SK-N-SH (cell line): ENCODE results near the gene ENDOV.

ENCODE experiments used
- ELF1 ChIP-seq: IDR thresholded peaks from 2 replicates; pipeline ENCODE4 v1.4.0; 2012
- FOXM1 ChIP-seq: IDR thresholded peaks from 2 replicates; pipeline ENCODE4 v1.4.0; 2012; ENCODE audit warnings: low read depth, mild to moderate bottlenecking
- MXI1 ChIP-seq: IDR thresholded peaks from 2 replicates; pipeline ENCODE4 v1.6.1; 2012; ENCODE audit warnings: mild to moderate bottlenecking, low read depth, low read length, improper control_type of control experiment
- RAD21 ChIP-seq: IDR thresholded peaks from 2 replicates; pipeline ENCODE4 v1.6.1; 2012; ENCODE audit warnings: mild to moderate bottlenecking, low read length
- RCOR1 ChIP-seq: fragments of 150-350 bp; IDR thresholded peaks from 2 replicates; pipeline ENCODE4 v1.6.1; 2017; ENCODE audit warnings: antibody characterized with exemption, low read length
- SIN3A ChIP-seq: IDR thresholded peaks from 2 replicates; pipeline ENCODE4 v1.6.1; 2012; ENCODE audit warnings: low read depth, mild to moderate bottlenecking, low read length, moderate library complexity, borderline replicate concordance
- TF ChIP-seq, protein P1 (sequence below): fragments of 200-600 bp; sonication (generic); IDR thresholded peaks from 2 replicates; pipeline ENCODE4 v1.6.1; 2017; ENCODE audit warnings: antibody characterized with exemption, mild to moderate bottlenecking, moderate library complexity
- TF ChIP-seq, protein P2 (sequence below): fragments of 150-350 bp; IDR thresholded peaks from 2 replicates; pipeline ENCODE4 v1.6.1; 2017; ENCODE audit warnings: antibody characterized with exemption, low read length, low read depth, borderline replicate concordance
- TF ChIP-seq, protein P3 (sequence below): IDR thresholded peaks from 2 replicates; pipeline ENCODE4 v1.4.0; 2012; ENCODE audit warnings: low read depth, borderline replicate concordance

DNA sequence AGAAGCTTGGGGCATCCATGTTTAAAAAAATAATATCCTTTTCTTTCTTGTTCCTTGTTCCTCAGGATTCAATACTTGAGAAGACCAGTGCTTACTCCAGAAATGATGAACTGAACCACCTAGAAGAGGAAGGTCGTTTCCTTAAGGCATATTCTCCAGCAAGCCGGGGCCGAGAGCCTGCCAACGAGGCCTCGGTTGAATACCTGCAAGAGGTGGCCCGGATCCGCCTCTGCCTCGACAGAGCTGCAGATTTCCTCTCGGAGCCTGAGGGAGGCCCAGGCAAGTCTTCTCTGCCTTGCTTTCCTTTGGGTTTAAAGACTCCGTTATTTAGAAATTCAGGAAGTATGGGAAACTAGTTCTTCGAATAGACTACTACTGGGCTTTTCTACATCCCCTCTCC is 42.5 kb upstream of the ENDOV start:
- TF ChIP-seq, protein P1, sequence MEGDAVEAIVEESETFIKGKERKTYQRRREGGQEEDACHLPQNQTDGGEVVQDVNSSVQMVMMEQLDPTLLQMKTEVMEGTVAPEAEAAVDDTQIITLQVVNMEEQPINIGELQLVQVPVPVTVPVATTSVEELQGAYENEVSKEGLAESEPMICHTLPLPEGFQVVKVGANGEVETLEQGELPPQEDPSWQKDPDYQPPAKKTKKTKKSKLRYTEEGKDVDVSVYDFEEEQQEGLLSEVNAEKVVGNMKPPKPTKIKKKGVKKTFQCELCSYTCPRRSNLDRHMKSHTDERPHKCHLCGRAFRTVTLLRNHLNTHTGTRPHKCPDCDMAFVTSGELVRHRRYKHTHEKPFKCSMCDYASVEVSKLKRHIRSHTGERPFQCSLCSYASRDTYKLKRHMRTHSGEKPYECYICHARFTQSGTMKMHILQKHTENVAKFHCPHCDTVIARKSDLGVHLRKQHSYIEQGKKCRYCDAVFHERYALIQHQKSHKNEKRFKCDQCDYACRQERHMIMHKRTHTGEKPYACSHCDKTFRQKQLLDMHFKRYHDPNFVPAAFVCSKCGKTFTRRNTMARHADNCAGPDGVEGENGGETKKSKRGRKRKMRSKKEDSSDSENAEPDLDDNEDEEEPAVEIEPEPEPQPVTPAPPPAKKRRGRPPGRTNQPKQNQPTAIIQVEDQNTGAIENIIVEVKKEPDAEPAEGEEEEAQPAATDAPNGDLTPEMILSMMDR = no peak
- TF ChIP-seq ELF1 = no peak
- no peak for TF ChIP-seq MXI1
- TF ChIP-seq, protein P2, sequence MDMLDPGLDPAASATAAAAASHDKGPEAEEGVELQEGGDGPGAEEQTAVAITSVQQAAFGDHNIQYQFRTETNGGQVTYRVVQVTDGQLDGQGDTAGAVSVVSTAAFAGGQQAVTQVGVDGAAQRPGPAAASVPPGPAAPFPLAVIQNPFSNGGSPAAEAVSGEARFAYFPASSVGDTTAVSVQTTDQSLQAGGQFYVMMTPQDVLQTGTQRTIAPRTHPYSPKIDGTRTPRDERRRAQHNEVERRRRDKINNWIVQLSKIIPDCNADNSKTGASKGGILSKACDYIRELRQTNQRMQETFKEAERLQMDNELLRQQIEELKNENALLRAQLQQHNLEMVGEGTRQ = no peak
- no peak for TF ChIP-seq RAD21
- no peak for TF ChIP-seq SIN3A
- TF ChIP-seq, protein P3, sequence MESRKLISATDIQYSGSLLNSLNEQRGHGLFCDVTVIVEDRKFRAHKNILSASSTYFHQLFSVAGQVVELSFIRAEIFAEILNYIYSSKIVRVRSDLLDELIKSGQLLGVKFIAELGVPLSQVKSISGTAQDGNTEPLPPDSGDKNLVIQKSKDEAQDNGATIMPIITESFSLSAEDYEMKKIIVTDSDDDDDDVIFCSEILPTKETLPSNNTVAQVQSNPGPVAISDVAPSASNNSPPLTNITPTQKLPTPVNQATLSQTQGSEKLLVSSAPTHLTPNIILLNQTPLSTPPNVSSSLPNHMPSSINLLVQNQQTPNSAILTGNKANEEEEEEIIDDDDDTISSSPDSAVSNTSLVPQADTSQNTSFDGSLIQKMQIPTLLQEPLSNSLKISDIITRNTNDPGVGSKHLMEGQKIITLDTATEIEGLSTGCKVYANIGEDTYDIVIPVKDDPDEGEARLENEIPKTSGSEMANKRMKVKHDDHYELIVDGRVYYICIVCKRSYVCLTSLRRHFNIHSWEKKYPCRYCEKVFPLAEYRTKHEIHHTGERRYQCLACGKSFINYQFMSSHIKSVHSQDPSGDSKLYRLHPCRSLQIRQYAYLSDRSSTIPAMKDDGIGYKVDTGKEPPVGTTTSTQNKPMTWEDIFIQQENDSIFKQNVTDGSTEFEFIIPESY = no peak
- no peak for TF ChIP-seq FOXM1
- no peak for TF ChIP-seq RCOR1
